ENCODE results near the gene STX18.

STX18 gene

GRCh38 chr4:4405358-4405962, 136.4 kb downstream of the STX18 start:
- Histone ChIP-seq H3K36me3 (no peaks in the 10 kb centered on the region), H3K4me3 (ENCODE audit: low read depth in 1 of 2, low read length in 1 of 2) (no peak overlapping the region), H3K9me3 (no peaks in the 10 kb centered on the region), H3K27me3 (peaks cover 12% of the 10 kb centered on the region), H3K4me1 (ENCODE audit: control insufficient read depth in 1 of 2, insufficient read depth in 1 of 2, low read depth in 1 of 2, low read length in 1 of 2) (no peaks in the 10 kb centered on the region), H3K27ac (no peak overlapping the region)
- TF ChIP-seq, protein P1, sequence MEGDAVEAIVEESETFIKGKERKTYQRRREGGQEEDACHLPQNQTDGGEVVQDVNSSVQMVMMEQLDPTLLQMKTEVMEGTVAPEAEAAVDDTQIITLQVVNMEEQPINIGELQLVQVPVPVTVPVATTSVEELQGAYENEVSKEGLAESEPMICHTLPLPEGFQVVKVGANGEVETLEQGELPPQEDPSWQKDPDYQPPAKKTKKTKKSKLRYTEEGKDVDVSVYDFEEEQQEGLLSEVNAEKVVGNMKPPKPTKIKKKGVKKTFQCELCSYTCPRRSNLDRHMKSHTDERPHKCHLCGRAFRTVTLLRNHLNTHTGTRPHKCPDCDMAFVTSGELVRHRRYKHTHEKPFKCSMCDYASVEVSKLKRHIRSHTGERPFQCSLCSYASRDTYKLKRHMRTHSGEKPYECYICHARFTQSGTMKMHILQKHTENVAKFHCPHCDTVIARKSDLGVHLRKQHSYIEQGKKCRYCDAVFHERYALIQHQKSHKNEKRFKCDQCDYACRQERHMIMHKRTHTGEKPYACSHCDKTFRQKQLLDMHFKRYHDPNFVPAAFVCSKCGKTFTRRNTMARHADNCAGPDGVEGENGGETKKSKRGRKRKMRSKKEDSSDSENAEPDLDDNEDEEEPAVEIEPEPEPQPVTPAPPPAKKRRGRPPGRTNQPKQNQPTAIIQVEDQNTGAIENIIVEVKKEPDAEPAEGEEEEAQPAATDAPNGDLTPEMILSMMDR (IDR thresholded peaks at IDR 0.05) = no peak

GRCh38 chr4:4402966-4403365, 138.9 kb downstream of the STX18 start:
- H3K9me3 ChIP-seq = no peaks in the 10 kb centered on the region
- TF ChIP-seq, protein P1 (IDR thresholded peaks at IDR 0.05) = no peak
- H3K36me3 ChIP-seq = no peaks in the 10 kb centered on the region
- peaks cover 25% of the 10 kb centered on the region for H3K27me3 ChIP-seq
- no peak overlapping the region for H3K4me3 ChIP-seq (ENCODE audit: low read depth in 1 of 2, low read length in 1 of 2)
- H3K4me1 ChIP-seq (ENCODE audit: control insufficient read depth in 1 of 2, insufficient read depth in 1 of 2, low read depth in 1 of 2, low read length in 1 of 2) = no peaks in the 10 kb centered on the region
- H3K27ac ChIP-seq = no peak overlapping the region

GRCh38 chr4:4401036-4401435, 140.8 kb downstream of the STX18 start:
- Histone ChIP-seq H3K9me3 (no peaks in the 10 kb centered on the region), H3K36me3 (no peaks in the 10 kb centered on the region), H3K27ac (no peak overlapping the region), H3K4me1 (ENCODE audit: control insufficient read depth in 1 of 2, insufficient read depth in 1 of 2, low read depth in 1 of 2, low read length in 1 of 2) (no peaks in the 10 kb centered on the region), H3K27me3 (peaks cover 43% of the 10 kb centered on the region), H3K4me3 (ENCODE audit: low read depth in 1 of 2, low read length in 1 of 2) (no peak overlapping the region)
- TF ChIP-seq, protein P1 (IDR thresholded peaks at IDR 0.05) = no peak

GRCh38 chr4:4398430-4398829, 143.4 kb downstream of the STX18 start:
- no peaks in the 10 kb centered on the region for H3K9me3 ChIP-seq
- no peaks in the 10 kb centered on the region for H3K36me3 ChIP-seq
- TF ChIP-seq, protein P1 (IDR thresholded peaks at IDR 0.05) = no peak
- H3K4me1 ChIP-seq (ENCODE audit: control insufficient read depth in 1 of 2, insufficient read depth in 1 of 2, low read depth in 1 of 2, low read length in 1 of 2) = no peaks in the 10 kb centered on the region
- H3K4me3 ChIP-seq (ENCODE audit: low read depth in 1 of 2, low read length in 1 of 2) = no peak overlapping the region
- H3K27me3 ChIP-seq = peaks cover 69% of the 10 kb centered on the region
- no peak overlapping the region for H3K27ac ChIP-seq

DNA sequence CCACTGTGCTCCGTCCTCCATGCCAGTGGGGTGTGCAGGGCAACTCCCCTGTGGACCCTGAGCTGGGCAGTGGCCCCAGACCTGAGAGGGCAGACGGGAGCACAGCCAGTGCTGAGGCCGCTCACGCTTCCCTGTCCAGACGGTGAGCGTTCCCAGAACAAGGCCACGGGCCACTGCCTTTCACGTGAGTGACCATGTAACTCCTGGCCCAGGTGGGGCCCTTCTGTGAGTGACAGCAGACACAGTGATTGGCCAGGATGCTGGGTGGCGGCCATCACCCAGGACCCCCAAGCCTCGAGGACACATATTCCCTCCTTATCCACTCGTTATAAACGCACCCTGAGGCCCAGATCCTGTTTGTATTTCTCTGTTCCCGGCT, 144.4 kb downstream of the STX18 start:
- Histone ChIP-seq H3K9me3 (no peaks in the 10 kb centered on the region), H3K27me3 (peaks cover 72% of the 10 kb centered on the region), H3K27ac (no peak overlapping the region), H3K4me3 (ENCODE audit: low read depth in 1 of 2, low read length in 1 of 2) (no peak overlapping the region), H3K36me3 (no peaks in the 10 kb centered on the region), H3K4me1 (ENCODE audit: control insufficient read depth in 1 of 2, insufficient read depth in 1 of 2, low read depth in 1 of 2, low read length in 1 of 2) (no peaks in the 10 kb centered on the region)
- TF ChIP-seq, protein P1 (IDR thresholded peaks at IDR 0.05) = no peak

All from neutrophil (primary cell).